ENCODE data around the gene MT1HL1.

MT1HL1 gene

DNA sequence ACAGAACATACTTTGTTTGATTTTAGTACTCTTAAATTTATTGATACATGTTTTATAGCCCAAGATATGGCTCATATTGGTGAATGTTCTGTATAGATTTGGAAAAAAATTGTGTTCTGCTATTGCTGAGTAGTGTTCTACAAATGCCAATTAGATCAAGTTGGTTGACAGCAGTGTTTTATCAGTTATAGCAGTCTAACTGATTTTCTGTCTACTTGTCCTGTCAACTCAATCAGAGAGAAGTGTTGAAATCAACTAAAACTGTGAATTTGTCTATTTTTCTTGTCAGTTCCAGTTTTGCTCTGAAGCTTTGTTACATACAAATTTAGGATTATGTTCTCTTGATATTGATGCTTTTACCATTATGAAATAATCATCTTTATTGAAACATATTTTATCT is 14.7 kb upstream of the MT1HL1 start:
- TF ChIP-seq CTCF (conservative IDR thresholded peaks at IDR 0.05; ENCODE audit: low read depth, low read length) = no peak
- DNase-seq (ENCODE audit: low read depth) = no peak
- no peak overlapping the region for H3K4me3 ChIP-seq (ENCODE audit: low read length)

DNA sequence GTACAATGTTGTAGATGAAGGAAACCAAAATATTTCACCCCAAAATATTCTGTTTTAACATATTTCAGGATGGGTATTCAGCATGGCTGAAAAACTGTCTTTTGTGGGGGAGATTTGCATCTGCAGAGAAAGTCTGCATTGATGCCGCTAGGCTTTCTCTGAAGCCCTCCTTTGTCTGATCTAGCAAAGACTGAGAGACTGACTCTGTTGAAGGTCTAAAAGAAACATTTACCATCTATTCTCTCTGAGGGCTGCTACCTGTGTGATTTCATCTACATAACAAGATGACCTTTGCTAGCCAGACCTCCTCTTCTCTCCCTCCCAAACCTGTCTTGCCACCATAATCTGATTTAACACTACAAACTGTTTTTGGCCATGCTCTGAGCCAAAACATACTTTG is 12.4 kb upstream of the MT1HL1 start:
- no peak for DNase-seq (ENCODE audit: low read depth)
- no peak overlapping the region for H3K4me3 ChIP-seq (ENCODE audit: low read length)
- TF ChIP-seq CTCF (conservative IDR thresholded peaks at IDR 0.05; ENCODE audit: low read depth, low read length) = no peak

GRCh38 chr1:237013608-237014007 is 9.4 kb upstream of the MT1HL1 start:
- no peak for DNase-seq (ENCODE audit: low read depth)
- TF ChIP-seq CTCF (conservative IDR thresholded peaks at IDR 0.05; ENCODE audit: low read depth, low read length) = no peak
- H3K4me3 ChIP-seq (ENCODE audit: low read length) = no peak overlapping the region

- no peak for TF ChIP-seq CTCF (conservative IDR thresholded peaks at IDR 0.05; ENCODE audit: low read depth, low read length)
- peak; percentile 100 for DNase-seq (ENCODE audit: low read depth)
- peak overlapping the region; percentile 20 for H3K4me3 ChIP-seq (ENCODE audit: low read length)
Measured at GRCh38 chr1:237012788-237013383, 8.6 kb upstream of the MT1HL1 start.

DNA sequence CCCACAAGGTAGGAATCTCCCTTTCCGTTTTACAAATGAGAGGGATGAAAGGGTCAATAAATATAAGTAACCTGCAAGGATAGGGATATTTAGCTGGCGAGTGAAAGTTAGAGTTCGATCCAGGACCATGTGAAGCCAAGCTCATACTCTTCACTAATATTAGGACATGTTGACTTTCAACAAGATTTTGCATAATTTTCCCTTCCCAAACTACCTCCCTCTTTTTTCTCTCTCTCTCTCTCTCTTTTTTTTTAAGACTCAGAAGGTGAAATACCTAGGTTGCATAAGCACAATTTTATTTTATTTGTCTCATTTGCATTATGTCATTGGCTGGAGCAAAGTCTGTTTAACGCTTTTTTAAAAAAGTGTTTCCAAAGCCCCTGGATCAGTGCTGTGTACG is 8.1 kb upstream of the MT1HL1 start:
- no peak for DNase-seq (ENCODE audit: low read depth)
- no peak for TF ChIP-seq CTCF (conservative IDR thresholded peaks at IDR 0.05; ENCODE audit: low read depth, low read length)
- H3K4me3 ChIP-seq (ENCODE audit: low read length) = no peak overlapping the region

- TF ChIP-seq CTCF (conservative IDR thresholded peaks at IDR 0.05; ENCODE audit: low read depth, low read length) = no peak
- no peak overlapping the region for H3K4me3 ChIP-seq (ENCODE audit: low read length)
- peak; percentile 25 for DNase-seq (ENCODE audit: low read depth)
Measured at GRCh38 chr1:237011432-237011831, 7.2 kb upstream of the MT1HL1 start.

- H3K4me3 ChIP-seq (ENCODE audit: low read length) = no peak overlapping the region
- TF ChIP-seq CTCF (conservative IDR thresholded peaks at IDR 0.05; ENCODE audit: low read depth, low read length) = no peak
- DNase-seq (ENCODE audit: low read depth) = no peak
Measured at GRCh38 chr1:237009611-237010010, 5.4 kb upstream of the MT1HL1 start.

Data from retinal pigment epithelial cell (primary cell).